Peyer's patch (tissue), 4 donors: ENCODE data around the gene TRIM37.

Source experiments
- POLR2A ChIP-seq, 2 donors: fragments of 450-650 bp; IDR thresholded peaks; one replicate each; pipeline ENCODE4 v1.5.1; 2017; ENCODE audit warnings: antibody characterized with exemption in 2 of 2, mild to moderate bottlenecking in 2 of 2, moderate library complexity in 2 of 2
- TF ChIP-seq, protein P1 (sequence below), 6 experiments: fragments of 450-650 bp in 4 of 6; fragments of 200-600 bp in 2 of 6; sonication (generic) in 1 of 6; IDR thresholded peaks; one replicate each; pipeline ENCODE4 v1.5.1; 2017 to 2019; ENCODE audit warnings: antibody characterized with exemption in 6 of 6, mild to moderate bottlenecking in 3 of 6, moderate library complexity in 1 of 6

DNA sequence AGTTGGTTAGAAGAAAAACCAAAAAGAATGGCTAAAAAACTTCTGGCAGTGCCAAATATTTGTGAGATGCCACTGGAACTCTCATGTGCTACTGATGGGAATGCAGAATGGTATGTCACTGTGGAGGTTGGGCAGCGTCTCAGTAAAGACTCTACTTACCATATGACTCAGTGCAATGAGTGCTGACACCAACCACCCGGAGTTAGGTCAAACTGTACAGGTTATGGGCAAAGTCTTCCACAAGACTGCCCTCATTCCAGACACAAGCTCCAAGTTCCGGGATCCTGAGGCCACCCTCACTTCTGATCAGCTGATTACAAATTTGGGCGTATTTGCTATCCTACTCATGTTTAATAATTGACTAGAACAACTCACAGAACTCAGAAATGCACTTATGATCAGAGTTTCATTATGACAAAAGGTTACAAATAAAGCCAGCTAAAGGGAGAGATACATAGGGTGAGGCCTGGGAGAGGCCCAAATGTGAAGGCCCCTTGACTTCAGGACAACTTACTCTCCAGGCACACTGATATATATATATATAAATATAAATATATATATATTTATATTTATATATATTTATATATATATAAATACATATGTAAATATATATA lies 114.9 kb downstream of the TRIM37 start:
- TF ChIP-seq, protein P1, sequence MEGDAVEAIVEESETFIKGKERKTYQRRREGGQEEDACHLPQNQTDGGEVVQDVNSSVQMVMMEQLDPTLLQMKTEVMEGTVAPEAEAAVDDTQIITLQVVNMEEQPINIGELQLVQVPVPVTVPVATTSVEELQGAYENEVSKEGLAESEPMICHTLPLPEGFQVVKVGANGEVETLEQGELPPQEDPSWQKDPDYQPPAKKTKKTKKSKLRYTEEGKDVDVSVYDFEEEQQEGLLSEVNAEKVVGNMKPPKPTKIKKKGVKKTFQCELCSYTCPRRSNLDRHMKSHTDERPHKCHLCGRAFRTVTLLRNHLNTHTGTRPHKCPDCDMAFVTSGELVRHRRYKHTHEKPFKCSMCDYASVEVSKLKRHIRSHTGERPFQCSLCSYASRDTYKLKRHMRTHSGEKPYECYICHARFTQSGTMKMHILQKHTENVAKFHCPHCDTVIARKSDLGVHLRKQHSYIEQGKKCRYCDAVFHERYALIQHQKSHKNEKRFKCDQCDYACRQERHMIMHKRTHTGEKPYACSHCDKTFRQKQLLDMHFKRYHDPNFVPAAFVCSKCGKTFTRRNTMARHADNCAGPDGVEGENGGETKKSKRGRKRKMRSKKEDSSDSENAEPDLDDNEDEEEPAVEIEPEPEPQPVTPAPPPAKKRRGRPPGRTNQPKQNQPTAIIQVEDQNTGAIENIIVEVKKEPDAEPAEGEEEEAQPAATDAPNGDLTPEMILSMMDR (IDR thresholded peaks at IDR 0.05): no peak
- no peak for TF ChIP-seq POLR2A (IDR thresholded peaks at IDR 0.05)
